H1 (cell line): Measurements from ENCODE around the gene NCOA1. TPM values are rescaled to one million over a fixed set of nuclear protein-coding genes. Genes with fewer than 3 reads are reported as not detected.

Source experiments
- ATF3 ChIP-seq: IDR thresholded peaks from 2 replicates; pipeline ENCODE4 v1.6.1; 2011; ENCODE audit warnings: low read depth, mild to moderate bottlenecking, low read length; ENCODE audit not compliant: insufficient read depth
- CEBPB ChIP-seq: IDR thresholded peaks from 2 replicates; pipeline ENCODE4 v1.6.1; 2012; ENCODE audit warnings: low read depth, low read length
- JUN ChIP-seq: IDR thresholded peaks from 2 replicates; pipeline ENCODE4 v1.6.1; 2011; ENCODE audit warnings: low read depth, mild to moderate bottlenecking, improper control_type of control experiment, low read length
- RAD21 ChIP-seq, 2 experiments: IDR thresholded peaks in 1 of 2; conservative IDR thresholded peaks in 1 of 2; 2 replicates each; pipeline ENCODE4 v1.6.1; 2011; ENCODE audit warnings: low read depth in 2 of 2, low read length in 2 of 2, improper control_type of control experiment in 1 of 2, inconsistent platforms in 1 of 2, mild to moderate bottlenecking in 1 of 2, moderate library complexity in 1 of 2
- USF2 ChIP-seq: IDR thresholded peaks from 2 replicates; pipeline ENCODE4 v1.6.1; 2011; ENCODE audit warnings: low read length, improper control_type of control experiment
- polyA plus RNA-seq, 7 experiments: library from polyadenylated mRNA; depleted of rRNA in 3 of 7; stranded (reverse) in 5 of 7; unstranded in 2 of 7; fragments of >200 nt in 5 of 7; fragments of 200-250 nt in 2 of 7; gene quantifications; 1 replicate in 5 of 7; 2 replicates in 1 of 7; 4 replicates in 1 of 7; pipeline versions ENCODE4 v1.2.1 to v1.2.3, GENCODE V29; 2011 to 2013; ENCODE audit warnings: missing spikeins in 2 of 7, mixed read lengths in 2 of 7
- total RNA-seq: library from RNA; stranded (reverse); fragmentation: NEBNext Ultra II Directional; extraction: Animal tissue kit (Norgen Biotek cat#: 25700); gene quantifications from 2 replicates; pipeline ENCODE4 v1.2.1, GENCODE V29; 2021

Gene NCOA1
- total and polyA plus RNA-seq, 2 of the 8 experiments (the other 6 are each of a cell fraction or from before 2014, with no cell fraction given) = 12.8 to 17.9 TPM

GRCh38 chr2:24459224-24460161, 31.6 kb upstream of the NCOA1 start (continued):
- TF ChIP-seq RAD21 (IDR thresholded peaks at IDR 0.05 in 1 of 2, conservative IDR thresholded peaks at IDR 0.05 in 1 of 2; ENCODE audit: low read depth in 2 of 2, low read length in 2 of 2) = no peak
- no peak for TF ChIP-seq ATF3
- TF ChIP-seq USF2 = no peak
- TF ChIP-seq CEBPB = no peak
- TF ChIP-seq JUN = no peak
- TF ChIP-seq, all 59 proteins: peak for 0
